Endometrial microvascular endothelial cells (primary cell): Measurements from ENCODE around the gene LZTR1. TPM values are rescaled to one million over a fixed set of nuclear protein-coding genes. Genes with fewer than 3 reads are reported as not detected.
"Not testable (repeated sequence)": the region's sequence is repeated elsewhere in the genome, so short reads cannot be mapped to it uniquely, and the experiment has no call there.

Source experiments
- in situ Hi-C: cut with HindIII; loops from 2 replicates; pipeline ENCODE4 v1.10.0; 2017; ENCODE audit warnings: low sequenced_read_pairs, low pct_unique_long_range_greater_than_20kb; ENCODE audit errors: inconsistent ontology term
- total RNA-seq: library from RNA; depleted of rRNA; stranded (reverse); fragments of >200 nt; gene quantifications from one replicate; pipeline ENCODE4 v1.2.3, GENCODE V29; 2015; ENCODE audit errors: inconsistent ontology term

LZTR1 gene
- total RNA-seq, 1 donor from 2014 or later = 52.0 TPM

GRCh38 chr22:21025763-21026755, 44.0 kb downstream of the LZTR1 start:
- in situ Hi-C loops = no loop called here

GRCh38 chr22:21026783-21027692, 44.9 kb downstream of the LZTR1 start:
- in situ Hi-C loops = no loop called here

GRCh38 chr22:21028277-21029251, 46.5 kb downstream of the LZTR1 start:
- in situ Hi-C loops = no loop called here

GRCh38 chr22:21029486-21030025, 47.5 kb downstream of the LZTR1 start:
- in situ Hi-C loops = no loop called here

GRCh38 chr22:21030032-21030431, 47.9 kb downstream of the LZTR1 start:
- in situ Hi-C loops = no loop called here

- in situ Hi-C loops = no loop called here
These were observed 48.8 kb downstream of the LZTR1 start for GRCh38 chr22:21030621-21031544.

- in situ Hi-C loops = no loop called here
These were observed 49.5 kb downstream of the LZTR1 start for GRCh38 chr22:21031545-21032036.

GRCh38 chr22:21032037-21032867, 50.2 kb downstream of the LZTR1 start, which contains the start of gene SLC7A4:
SLC7A4 (minus strand) TSS chr22:21032561; CDS start chr22:21031812, 749 bp downstream.
- in situ Hi-C loops = no loop called here

- in situ Hi-C loops = no loop called here
These were observed 51.0 kb downstream of the LZTR1 start for GRCh38 chr22:21032868-21033688.

- in situ Hi-C loops = no loop called here
These were observed 51.8 kb downstream of the LZTR1 start for GRCh38 chr22:21033895-21034294.

GRCh38 chr22:21034989-21035388, 52.9 kb downstream of the LZTR1 start:
- in situ Hi-C loops = no loop called here

GRCh38 chr22:21038405-21038804, 56.3 kb downstream of the LZTR1 start:
- in situ Hi-C loops = no loop called here

- in situ Hi-C loops = not testable (repeated sequence)
These were observed 57.1 kb downstream of the LZTR1 start for GRCh38 chr22:21039158-21039557.

- in situ Hi-C loops = no loop called here
These were observed 59.8 kb downstream of the LZTR1 start for GRCh38 chr22:21041937-21042336.
